ENCODE measurements around the gene PDZD7.

GRCh38 chr10:101028446-101029337 is 2.2 kb downstream of the PDZD7 start:
- TF ChIP-seq, protein P1, sequence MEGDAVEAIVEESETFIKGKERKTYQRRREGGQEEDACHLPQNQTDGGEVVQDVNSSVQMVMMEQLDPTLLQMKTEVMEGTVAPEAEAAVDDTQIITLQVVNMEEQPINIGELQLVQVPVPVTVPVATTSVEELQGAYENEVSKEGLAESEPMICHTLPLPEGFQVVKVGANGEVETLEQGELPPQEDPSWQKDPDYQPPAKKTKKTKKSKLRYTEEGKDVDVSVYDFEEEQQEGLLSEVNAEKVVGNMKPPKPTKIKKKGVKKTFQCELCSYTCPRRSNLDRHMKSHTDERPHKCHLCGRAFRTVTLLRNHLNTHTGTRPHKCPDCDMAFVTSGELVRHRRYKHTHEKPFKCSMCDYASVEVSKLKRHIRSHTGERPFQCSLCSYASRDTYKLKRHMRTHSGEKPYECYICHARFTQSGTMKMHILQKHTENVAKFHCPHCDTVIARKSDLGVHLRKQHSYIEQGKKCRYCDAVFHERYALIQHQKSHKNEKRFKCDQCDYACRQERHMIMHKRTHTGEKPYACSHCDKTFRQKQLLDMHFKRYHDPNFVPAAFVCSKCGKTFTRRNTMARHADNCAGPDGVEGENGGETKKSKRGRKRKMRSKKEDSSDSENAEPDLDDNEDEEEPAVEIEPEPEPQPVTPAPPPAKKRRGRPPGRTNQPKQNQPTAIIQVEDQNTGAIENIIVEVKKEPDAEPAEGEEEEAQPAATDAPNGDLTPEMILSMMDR (IDR thresholded peaks at IDR 0.05), result no peak
- no peak for TF ChIP-seq EP300 (IDR thresholded peaks at IDR 0.05)

Data from stomach (tissue), 4 donors.